UCSD-AML1 (cell line): ENCODE data around the gene CEP70.
A peak's percentile ranks its signal among the peaks of the same experiment; 100 is the strongest.
"Not testable (repeated sequence)": the region's sequence is repeated elsewhere in the genome, so short reads cannot be mapped to it uniquely, and the experiment has no call there.

Source experiments
- DNase-seq: peaks from one replicate; lab custom pipeline; 2025; ENCODE audit not compliant: unreplicated experiment; lab: John Stamatoyannopoulos, UW

The CEP70 gene

DNA sequence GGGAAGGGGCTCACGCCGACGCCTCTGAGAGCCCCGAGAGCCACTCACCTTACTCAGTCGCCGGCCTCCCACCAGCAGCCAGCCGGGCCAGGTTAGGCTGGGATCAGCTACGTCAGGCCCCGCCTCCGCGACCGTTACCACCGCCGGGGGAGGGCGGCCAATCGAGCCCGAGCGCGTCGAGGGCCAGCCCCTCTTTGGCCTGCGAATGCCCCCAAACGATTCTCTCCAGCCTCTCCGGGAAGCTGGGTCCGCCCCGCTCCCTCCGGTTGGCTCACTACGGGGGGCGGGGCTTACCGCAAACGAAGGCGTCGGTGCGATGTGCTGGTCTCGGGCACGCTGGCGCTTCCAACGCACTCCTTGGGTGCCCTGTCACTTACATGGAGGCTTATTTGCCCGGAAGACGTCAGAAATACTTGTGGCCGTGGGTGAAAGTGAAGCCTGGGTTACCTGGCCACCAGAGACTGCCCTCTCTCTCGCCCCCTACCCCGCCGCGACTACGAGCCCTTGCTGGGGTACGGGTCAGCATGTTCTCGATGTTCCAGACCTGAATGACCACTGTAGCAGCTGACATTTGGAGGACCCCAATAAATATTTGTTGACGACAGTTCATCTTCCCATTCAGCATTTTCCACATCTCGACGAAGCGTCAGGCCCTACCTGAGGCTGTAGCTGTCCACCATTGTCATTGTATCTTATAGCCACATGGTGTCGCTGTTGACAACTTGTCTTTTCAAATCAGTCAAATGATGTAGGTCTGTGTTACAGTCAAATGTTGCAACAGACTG, at the start of gene CEP70:
Gene CEP70 (minus strand): TSS at position 111 of the 785 bp plus-strand sequence. CDS start 21,333 bp downstream, outside the sequence.
- DNase-seq = no peak

GRCh38 chr3:138642927-138643253, 48.8 kb upstream of the CEP70 start:
- DNase-seq = no peak

GRCh38 chr3:138642226-138642926, 48.3 kb upstream of the CEP70 start:
- DNase-seq = no peak

- DNase-seq = no peak
These were observed 46.5 kb upstream of the CEP70 start for GRCh38 chr3:138640537-138640936.

DNA sequence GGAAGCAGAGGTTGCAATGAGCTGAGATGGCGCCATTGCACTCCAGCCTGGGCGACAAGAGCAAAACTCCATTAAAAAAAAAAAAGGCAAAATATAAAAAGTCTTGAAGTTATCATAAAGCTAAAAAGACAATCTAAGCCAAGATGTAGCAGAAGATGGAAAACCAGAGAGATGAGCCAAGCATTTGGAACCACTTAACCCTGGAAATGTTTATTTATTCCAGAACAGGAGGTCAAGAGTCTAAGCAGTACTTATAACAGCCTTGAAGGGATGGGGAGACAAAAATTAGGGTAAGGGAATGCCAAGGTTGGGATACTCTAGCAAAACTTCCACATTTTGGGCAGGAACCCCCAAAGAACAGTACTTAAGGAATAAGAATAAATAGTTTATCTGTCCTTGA, 44.6 kb upstream of the CEP70 start:
- no peak for DNase-seq

DNA sequence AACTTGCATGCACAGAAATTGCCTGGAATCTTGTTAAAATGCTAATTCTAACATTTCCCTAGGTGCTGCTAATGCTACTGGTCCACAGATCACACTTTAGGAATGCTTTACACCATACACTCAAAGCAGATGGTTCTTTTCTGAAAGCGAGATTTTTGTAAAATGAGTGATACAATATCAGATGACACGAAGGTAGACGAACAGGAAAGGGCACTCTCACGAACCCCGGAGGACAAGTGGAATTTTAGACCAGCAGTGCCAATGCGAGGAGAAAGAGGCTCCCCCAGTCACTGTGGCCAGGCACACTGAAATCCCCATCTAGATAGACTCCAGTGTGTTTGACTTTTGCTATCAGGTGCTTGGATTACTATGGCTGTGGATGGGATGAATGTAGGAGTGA, 35.5 kb upstream of the CEP70 start:
- DNase-seq = no peak

DNA sequence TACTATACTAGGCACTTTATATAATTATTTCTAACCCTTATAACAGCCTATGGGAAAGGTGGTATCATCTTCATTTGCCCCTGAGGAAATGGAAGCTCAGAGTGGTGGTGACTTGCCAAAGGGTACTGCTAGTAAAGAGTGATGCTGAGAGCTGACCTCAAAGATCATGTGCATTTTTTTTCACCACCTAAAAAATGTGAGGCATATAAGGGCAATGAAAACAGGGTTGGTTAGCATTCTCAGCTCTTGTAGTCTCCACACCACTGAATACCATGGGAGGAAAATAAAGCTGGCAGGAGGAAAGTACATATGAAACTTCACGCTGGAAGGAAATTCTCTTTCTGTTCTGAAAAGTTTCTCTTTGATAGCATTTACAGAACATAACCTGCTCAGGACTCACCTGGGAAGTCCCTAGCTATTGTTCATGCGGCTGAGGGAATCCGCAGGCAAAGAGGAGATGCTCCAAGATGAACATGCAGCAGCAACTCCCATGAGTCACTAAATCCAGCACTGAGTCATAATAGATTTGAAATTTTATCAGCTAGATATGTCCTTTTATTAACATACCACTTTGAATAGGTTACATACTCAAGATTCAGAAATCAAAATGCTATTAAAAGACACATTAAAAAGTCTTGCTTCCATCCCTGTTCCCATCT, 31.8 kb upstream of the CEP70 start:
- DNase-seq = no peak

- no peak for DNase-seq
These were observed 30.5 kb upstream of the CEP70 start for GRCh38 chr3:138624518-138624917.

DNA sequence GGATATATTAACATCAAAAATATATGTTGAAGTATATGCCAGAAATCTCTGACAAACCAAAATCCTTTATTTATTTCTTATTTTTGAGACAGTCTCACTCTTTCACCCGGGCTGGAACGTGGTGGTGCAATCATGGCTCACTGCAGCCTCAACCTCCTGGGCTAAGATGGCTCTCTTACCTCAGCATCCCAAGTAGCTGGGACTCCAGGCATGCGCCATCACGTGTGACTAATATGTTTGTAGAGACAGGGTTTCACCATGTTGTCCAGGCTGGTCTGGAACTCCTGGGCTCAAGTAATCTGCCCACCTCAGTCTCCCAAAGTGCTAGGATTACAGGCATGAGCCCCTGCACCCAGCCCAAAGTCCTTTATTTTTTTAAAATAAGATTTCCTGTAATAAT, 26.4 kb upstream of the CEP70 start:
- DNase-seq = no peak

GRCh38 chr3:138615462-138615861, 21.4 kb upstream of the CEP70 start:
- DNase-seq = no peak

DNA sequence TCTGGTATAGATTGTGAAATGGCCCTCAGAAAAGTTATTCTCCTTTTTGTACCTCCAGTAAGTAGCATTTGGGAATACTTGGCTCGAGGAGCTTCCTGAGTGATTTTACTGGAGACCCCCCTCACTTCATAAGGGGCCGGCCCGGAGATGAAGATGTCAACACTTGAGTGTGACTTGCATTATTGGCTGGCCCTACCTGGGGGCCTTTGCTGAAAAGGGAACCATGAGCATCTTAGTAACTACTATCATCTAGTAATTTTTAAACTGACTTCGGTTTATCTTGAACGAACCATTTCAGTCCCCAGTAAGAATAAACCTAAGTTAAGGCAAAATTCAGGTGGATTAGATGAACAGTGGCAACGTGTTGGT, 15.8 kb upstream of the CEP70 start:
- no peak for DNase-seq

GRCh38 chr3:138608322-138609135, 14.5 kb upstream of the CEP70 start, which contains the start of gene FAIM:
FAIM (plus strand) TSS chr3:138608771; CDS start chr3:138619727, 10,956 bp downstream.
- peak; percentile 41 for DNase-seq

GRCh38 chr3:138604106-138604595, 10.1 kb upstream of the CEP70 start:
- not testable (repeated sequence) for DNase-seq

DNA sequence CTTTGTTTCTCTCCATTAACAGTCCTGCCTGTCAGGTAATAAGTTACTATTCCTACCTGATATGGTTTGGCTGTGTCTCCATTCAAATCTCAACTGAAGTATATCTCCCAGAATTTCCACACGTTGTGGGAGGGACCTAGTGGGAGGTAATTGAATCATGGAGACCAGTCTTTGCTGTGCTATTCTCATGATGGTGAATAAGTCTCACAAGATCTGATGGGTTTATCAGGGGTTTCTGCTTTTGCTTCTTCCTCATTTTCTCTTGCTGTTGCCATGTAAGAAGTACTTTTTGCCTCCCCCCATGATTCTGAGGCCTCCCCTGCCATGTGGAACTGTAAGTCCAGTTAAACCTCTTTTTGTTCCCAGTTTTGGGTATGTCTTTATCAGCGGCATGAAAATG, 7.6 kb upstream of the CEP70 start:
- DNase-seq = not testable (repeated sequence)

DNA sequence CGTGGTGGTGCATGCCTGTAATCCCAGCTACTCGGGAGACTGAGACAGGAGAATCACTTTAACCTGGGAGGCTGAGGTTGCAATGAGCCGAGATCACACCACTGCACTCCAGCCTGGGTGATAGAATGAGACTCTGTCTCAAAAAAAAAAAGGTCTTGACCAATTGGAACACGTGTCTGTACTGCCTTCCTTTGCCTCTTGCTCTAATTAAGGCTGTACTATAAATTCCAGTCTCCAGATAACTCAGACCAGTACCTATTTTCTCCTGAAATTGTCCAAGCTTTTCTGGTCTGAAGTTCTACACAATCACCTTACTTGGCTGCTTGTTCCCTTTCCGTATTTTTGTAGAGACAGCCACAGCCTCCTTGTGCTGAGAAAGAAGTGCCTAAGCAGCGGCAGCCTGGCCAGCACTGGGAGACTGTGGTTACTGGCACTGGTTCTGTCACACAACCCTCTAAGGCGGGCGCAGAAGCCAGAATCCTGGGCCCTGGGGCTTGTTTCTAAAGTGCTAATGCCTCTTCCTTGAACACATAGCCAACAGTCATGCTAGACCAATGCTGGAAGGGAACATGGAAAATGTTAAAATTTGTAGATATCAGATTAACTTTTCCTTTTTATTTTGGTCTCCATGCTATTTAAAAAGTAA, 6.2 kb upstream of the CEP70 start:
- DNase-seq = no peak

DNA sequence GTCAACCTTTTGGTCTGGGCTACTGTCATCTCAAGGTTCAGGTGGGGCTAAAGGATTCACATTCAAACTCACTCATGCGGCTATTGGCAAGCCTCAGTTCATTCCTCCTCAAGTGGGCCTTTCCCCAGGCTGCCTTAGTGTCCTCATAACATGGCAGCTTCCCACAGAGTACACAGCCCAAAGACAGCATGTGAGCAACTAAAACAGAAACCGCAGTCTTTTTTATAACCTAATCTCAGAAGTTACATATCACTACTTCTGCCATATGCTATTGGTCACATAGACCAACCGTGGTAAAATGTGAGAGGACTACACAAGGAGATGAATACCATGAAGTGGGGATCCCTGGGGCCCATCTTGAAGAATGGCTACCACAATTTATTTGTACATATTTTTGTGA, 4.5 kb upstream of the CEP70 start:
- DNase-seq = no peak

GRCh38 chr3:138597186-138597976, 3.3 kb upstream of the CEP70 start:
- DNase-seq = not testable (repeated sequence)

DNA sequence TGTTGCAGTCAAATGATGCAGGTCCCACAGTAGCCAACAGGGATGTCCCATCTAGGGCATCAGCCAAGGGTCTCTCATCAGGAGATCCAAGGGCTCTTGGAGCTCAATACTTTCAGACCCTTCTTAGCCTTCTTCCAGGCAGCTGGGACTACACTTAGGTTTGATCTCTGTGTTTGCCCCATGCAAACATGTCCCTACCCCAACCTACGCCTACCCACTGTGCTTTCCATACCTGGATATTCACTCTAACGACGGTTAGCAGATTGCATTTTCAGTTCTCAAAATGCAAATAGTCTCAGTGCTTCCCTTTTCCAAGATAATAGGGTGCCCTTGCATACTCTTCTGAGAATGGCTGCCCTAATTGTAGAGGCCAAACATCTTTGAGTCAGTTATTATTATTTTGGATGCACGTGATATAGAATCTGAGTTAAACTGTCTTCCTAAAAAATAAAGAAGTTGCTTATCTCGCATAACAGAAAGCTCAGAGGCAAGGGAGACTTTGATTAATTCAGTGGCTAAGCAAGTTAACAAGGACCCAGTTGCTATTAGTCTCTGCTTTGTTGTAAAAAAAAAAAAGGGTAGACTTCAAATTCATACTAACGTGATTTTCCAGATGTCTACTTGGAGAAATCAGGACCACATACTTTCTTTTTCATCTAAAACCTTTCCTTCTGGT, 1.0 kb upstream of the CEP70 start:
- DNase-seq = no peak

GRCh38 chr3:138593488-138594149, 441 bp downstream of the CEP70 start:
- DNase-seq = no peak
